NB4 (cell line): ENCODE measurements around the gene DGCR6L.

Experiments used
- MYC ChIP-seq: IDR thresholded peaks from 2 replicates; pipeline ENCODE4 v1.6.1; 2011; ENCODE audit warnings: low read depth, low read length
- TF ChIP-seq, protein P1 (sequence below): IDR thresholded peaks from one replicate; pipeline ENCODE4 v1.5.1; 2012; ENCODE audit warnings: low read depth, low read length

DNA sequence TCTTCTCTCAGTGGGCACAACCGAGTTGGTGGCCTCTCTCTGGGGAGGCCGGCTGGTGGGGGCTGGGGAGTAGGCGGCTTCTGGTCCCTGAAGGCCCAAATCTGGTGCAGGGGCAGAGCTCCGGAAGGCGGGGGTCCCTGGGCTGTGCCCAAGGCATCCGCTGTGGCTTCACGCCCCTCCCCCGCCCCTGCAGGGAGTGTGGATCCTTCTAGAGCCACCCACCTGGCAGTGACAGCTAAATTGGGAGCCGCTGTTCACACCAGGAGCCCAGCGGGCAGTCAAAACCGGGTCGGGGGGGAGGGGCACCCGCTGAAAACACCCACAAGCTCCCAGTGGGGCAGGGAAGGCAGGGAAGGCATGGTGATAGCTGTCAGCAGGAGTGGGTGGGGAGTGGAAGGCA lies 47.2 kb downstream of the DGCR6L start:
- TF ChIP-seq, protein P1, sequence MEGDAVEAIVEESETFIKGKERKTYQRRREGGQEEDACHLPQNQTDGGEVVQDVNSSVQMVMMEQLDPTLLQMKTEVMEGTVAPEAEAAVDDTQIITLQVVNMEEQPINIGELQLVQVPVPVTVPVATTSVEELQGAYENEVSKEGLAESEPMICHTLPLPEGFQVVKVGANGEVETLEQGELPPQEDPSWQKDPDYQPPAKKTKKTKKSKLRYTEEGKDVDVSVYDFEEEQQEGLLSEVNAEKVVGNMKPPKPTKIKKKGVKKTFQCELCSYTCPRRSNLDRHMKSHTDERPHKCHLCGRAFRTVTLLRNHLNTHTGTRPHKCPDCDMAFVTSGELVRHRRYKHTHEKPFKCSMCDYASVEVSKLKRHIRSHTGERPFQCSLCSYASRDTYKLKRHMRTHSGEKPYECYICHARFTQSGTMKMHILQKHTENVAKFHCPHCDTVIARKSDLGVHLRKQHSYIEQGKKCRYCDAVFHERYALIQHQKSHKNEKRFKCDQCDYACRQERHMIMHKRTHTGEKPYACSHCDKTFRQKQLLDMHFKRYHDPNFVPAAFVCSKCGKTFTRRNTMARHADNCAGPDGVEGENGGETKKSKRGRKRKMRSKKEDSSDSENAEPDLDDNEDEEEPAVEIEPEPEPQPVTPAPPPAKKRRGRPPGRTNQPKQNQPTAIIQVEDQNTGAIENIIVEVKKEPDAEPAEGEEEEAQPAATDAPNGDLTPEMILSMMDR, result no peak
- TF ChIP-seq MYC, result no peak
